ENCODE results near the gene C1S.

The C1S gene

DNA sequence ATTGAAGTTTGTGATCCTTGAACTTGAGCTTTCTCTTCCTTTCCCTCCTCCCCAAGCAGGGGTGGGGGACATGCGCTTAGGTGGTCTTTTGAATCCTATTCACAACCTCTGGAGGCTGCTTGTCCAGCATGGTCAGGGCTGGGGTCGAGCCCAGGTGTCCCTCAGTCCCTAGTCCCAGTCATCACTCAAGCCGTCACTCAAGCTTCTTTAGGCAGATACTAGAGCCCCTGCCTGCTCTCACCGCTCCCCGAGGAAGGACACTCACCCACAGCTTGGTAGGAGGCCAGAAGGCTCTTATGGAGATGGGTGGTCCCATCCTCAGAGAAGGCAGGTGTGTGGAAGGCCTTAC, 49.0 kb downstream of the C1S start:
- TF ChIP-seq, protein P1, sequence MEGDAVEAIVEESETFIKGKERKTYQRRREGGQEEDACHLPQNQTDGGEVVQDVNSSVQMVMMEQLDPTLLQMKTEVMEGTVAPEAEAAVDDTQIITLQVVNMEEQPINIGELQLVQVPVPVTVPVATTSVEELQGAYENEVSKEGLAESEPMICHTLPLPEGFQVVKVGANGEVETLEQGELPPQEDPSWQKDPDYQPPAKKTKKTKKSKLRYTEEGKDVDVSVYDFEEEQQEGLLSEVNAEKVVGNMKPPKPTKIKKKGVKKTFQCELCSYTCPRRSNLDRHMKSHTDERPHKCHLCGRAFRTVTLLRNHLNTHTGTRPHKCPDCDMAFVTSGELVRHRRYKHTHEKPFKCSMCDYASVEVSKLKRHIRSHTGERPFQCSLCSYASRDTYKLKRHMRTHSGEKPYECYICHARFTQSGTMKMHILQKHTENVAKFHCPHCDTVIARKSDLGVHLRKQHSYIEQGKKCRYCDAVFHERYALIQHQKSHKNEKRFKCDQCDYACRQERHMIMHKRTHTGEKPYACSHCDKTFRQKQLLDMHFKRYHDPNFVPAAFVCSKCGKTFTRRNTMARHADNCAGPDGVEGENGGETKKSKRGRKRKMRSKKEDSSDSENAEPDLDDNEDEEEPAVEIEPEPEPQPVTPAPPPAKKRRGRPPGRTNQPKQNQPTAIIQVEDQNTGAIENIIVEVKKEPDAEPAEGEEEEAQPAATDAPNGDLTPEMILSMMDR (IDR thresholded peaks at IDR 0.05; ENCODE audit: low read depth, low read length, missing control alignments), result no peak
- no peak for DNase-seq (ENCODE audit: low read depth)
- peak overlapping the region; percentile 61 for H3K4me3 ChIP-seq (ENCODE audit: low read depth, low read length)
- in situ Hi-C loops (cut with HindIII; ENCODE audit: low sequenced_read_pairs), result loop anchor here (5.0 kb wide), 1 partner anchor 52 kb away; no protein-coding TSS in a partner anchor

DNA sequence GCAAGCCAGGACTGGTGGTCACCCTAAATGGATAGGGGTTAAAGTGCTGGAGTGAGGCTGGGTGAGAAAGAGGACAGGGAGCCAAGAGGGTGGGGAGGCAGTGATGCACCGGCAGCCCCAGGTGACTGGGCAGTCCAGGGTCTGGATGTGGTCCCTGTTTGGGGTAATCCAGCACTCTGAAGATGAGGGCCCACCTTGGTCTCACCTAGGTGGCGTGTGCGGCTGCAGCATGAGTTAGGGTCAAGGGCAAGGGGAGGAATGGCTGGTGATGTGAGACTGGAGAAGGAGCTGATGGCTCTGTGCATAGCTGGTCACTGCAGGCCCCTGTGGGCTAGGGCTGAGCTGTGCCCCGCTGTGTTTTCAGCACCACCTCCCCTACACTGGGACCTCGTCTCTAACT, 50.1 kb downstream of the C1S start:
- TF ChIP-seq, protein P1 (IDR thresholded peaks at IDR 0.05; ENCODE audit: low read depth, low read length, missing control alignments), result no peak
- DNase-seq (ENCODE audit: low read depth), result no peak
- H3K4me3 ChIP-seq (ENCODE audit: low read depth, low read length), result no peak overlapping the region
- in situ Hi-C loops (cut with HindIII; ENCODE audit: low sequenced_read_pairs), result no loop called here

DNA sequence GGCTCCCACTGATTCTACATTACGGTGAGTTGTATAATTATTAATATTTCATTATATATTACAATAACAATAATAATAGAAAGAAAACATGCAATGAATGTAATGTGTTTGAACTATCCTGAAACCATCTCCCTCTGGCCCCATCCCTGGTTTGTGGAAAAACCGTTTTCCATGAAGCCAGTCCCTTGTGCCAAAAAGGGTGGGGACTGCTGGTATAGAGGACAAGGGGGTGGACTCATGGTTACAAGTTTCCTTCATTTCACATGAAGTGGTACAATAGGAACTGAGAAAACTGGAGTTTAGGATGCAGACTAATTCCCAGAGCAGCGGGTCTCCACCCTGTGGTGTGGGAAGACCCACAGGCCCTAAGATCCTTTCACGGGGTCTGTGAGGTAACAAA, 51.5 kb downstream of the C1S start:
- no peak for DNase-seq (ENCODE audit: low read depth)
- in situ Hi-C loops (cut with HindIII; ENCODE audit: low sequenced_read_pairs), result no loop called here
- no peak overlapping the region for H3K4me3 ChIP-seq (ENCODE audit: low read depth, low read length)
- TF ChIP-seq, protein P1 (IDR thresholded peaks at IDR 0.05; ENCODE audit: low read depth, low read length, missing control alignments), result no peak

DNA sequence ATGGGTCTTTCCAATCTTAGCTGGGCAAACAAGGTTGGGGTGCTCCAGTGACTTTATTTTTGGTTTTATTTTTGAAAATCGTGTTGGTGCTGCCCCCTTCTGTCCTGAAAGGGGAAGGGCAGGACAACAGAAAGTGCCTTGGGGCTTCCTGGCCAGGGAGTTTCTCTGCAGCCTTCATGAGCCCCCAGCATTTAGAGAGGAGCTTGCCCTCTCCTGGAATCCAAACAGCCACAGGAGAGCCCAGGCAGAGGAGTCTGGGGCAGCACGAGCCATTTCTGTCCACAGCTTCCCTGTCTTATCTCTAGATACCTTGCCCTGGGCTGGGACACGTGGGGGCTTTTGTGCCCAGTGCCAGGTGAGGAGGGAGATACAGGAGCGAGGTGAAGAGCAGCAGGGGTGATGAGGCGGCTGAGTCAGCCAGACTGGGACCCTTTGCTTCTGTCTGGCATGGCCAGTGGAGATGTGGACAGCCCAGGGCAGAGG, 52.9 kb downstream of the C1S start:
- in situ Hi-C loops (cut with HindIII; ENCODE audit: low sequenced_read_pairs), result no loop called here
- TF ChIP-seq, protein P1 (IDR thresholded peaks at IDR 0.05; ENCODE audit: low read depth, low read length, missing control alignments), result peak; percentile 86
- H3K4me3 ChIP-seq (ENCODE audit: low read depth, low read length), result no peak overlapping the region
- DNase-seq (ENCODE audit: low read depth), result no peak

DNA sequence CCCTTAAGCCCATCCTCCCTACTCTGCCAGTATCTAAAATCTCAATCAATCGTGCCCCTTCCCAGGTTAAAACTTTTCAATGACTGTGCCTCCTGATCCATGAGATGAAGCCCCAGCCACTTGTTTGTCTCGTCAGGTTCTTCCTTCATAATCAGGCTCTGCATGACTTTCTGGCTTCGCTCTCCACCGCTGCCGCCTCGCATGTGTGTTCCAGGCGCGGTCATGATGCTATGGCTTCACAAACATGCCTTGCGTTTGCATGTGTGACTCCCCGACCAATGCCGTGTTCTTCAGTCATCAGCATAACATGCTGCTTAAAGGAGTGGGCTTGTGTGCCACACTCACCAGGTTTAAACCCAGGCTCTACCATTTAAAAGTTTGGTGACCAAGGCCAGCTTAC, 53.5 kb downstream of the C1S start:
- TF ChIP-seq, protein P1 (IDR thresholded peaks at IDR 0.05; ENCODE audit: low read depth, low read length, missing control alignments), result no peak
- DNase-seq (ENCODE audit: low read depth), result no peak
- in situ Hi-C loops (cut with HindIII; ENCODE audit: low sequenced_read_pairs), result no loop called here
- H3K4me3 ChIP-seq (ENCODE audit: low read depth, low read length), result no peak overlapping the region

DNA sequence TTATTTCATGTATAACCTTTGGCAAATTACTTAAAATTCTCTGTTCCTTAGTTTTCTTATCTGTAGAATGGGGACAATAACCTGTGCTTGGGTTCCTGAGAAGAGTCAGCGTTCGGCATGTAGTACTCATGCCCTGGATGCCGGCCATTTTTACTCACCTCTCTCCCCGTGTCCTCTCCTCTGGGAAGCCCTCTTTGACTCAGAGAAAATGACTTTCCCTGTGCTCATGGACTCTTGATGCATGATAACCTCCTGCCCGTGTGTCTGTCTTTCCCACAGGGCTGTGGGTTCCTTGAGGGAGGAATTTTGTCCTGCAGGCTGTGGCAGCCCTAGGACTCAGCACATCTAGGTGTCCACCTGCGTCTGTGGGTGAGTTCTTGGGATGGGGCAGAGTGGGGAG, 54.3 kb downstream of the C1S start:
- in situ Hi-C loops (cut with HindIII; ENCODE audit: low sequenced_read_pairs), result no loop called here
- TF ChIP-seq, protein P1 (IDR thresholded peaks at IDR 0.05; ENCODE audit: low read depth, low read length, missing control alignments), result no peak
- DNase-seq (ENCODE audit: low read depth), result no peak
- no peak overlapping the region for H3K4me3 ChIP-seq (ENCODE audit: low read depth, low read length)

DNA sequence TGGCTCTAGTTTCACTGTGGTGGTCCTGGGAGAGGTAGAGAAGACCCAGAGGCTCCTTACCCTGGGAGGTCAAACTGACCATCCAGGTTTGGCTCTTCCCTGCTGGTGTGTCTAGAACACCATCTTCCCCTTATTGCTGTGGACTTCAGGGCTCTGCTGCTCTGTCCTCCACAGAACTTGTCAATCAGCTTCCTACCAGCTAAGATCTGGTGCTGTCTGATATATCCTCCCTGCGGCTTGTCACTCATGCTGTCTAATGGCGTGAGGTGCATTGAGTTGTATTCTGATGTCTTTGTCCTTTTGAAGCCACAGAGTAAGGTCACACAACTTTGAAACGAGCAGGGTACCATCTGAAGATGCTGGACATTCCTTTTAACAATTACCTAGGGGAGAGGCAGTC, 55.7 kb downstream of the C1S start:
- TF ChIP-seq, protein P1 (IDR thresholded peaks at IDR 0.05; ENCODE audit: low read depth, low read length, missing control alignments), result no peak
- no peak overlapping the region for H3K4me3 ChIP-seq (ENCODE audit: low read depth, low read length)
- DNase-seq (ENCODE audit: low read depth), result no peak
- in situ Hi-C loops (cut with HindIII; ENCODE audit: low sequenced_read_pairs), result no loop called here

Data from astrocyte of the cerebellum (primary cell).